ENCODE data around the gene ELOVL3.

DNA sequence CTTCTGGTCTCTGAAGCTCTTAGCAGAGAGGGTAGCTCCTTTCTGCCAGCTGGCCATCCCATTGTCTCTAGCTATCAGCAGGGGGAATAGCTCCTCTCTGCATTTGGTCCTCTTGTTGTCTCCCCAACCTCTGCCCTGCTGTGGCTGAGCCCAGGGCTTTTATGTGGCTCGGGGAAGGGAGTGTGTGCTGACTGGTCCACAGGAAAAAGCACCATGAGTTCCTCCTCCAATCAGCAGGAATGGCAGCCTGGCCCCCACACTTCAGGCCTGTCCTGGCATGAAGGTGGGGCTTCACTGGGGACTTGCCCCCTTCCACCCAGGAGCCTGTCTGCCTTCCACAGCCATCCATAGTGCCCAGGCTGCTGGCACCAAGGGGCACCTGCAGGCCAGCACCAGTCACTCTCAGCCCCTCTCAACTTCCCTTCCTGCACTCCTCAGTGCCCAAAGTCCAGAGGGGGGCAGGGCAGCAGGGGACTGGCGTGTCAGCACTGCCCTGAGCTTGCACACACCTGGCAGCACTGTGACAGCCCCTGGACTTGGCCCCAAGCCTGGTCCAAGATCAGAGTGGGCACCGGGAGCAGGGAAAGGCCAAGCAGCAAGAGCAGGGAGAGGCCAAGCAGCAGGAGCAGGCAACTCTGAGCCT, 37.7 kb upstream of the ELOVL3 start:
- TF ChIP-seq EZH2 (optimal IDR thresholded peaks at IDR 0.05; ENCODE audit: low read depth, low read length), result no peak
- TF ChIP-seq, protein P1, sequence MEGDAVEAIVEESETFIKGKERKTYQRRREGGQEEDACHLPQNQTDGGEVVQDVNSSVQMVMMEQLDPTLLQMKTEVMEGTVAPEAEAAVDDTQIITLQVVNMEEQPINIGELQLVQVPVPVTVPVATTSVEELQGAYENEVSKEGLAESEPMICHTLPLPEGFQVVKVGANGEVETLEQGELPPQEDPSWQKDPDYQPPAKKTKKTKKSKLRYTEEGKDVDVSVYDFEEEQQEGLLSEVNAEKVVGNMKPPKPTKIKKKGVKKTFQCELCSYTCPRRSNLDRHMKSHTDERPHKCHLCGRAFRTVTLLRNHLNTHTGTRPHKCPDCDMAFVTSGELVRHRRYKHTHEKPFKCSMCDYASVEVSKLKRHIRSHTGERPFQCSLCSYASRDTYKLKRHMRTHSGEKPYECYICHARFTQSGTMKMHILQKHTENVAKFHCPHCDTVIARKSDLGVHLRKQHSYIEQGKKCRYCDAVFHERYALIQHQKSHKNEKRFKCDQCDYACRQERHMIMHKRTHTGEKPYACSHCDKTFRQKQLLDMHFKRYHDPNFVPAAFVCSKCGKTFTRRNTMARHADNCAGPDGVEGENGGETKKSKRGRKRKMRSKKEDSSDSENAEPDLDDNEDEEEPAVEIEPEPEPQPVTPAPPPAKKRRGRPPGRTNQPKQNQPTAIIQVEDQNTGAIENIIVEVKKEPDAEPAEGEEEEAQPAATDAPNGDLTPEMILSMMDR (IDR thresholded peaks at IDR 0.05; ENCODE audit: low read length), result no peak

Data from MM.1S (cell line).